KMS-11 (cell line): ENCODE measurements around the gene CCP110.

Experiments
- H2AFZ ChIP-seq: fragments of 200-600 bp; sonication (generic); 2 replicates; pipeline ENCODE4 v1.6.1; 2016; ENCODE audit warnings: antibody characterized with exemption, mixed run types, low read depth
- H3K27ac ChIP-seq: fragments of 200-600 bp; sonication (generic); 2 replicates; pipeline ENCODE4 v1.6.1; 2016; ENCODE audit warnings: mild to moderate bottlenecking, mixed run types
- H3K27me3 ChIP-seq: fragments of 200-600 bp; sonication (generic); 2 replicates; pipeline ENCODE4 v1.6.1; 2017; ENCODE audit warnings: mild to moderate bottlenecking, low read depth, mixed run types, moderate library complexity; ENCODE audit not compliant: insufficient read depth
- H3K36me3 ChIP-seq: fragments of 200-600 bp; sonication (generic); 2 replicates; pipeline ENCODE4 v1.6.1; 2017; ENCODE audit warnings: mild to moderate bottlenecking, mixed run types; ENCODE audit not compliant: insufficient read depth
- H3K4me1 ChIP-seq: fragments of 200-600 bp; sonication (generic); 2 replicates; pipeline ENCODE4 v1.6.1; 2016; ENCODE audit warnings: mild to moderate bottlenecking, low read depth, mixed run types; ENCODE audit not compliant: poor library complexity, severe bottlenecking
- H3K4me2 ChIP-seq: fragments of 200-600 bp; sonication (generic); 2 replicates; pipeline ENCODE4 v1.7.0; 2016; ENCODE audit warnings: mild to moderate bottlenecking, mixed run types
- H3K4me3 ChIP-seq: fragments of 200-600 bp; sonication (generic); IDR thresholded peaks from 2 replicates; pipeline ENCODE4 v1.6.1; 2017; ENCODE audit warnings: low read depth, low read length, mixed read lengths; ENCODE audit not compliant: insufficient read depth
- H3K79me2 ChIP-seq: fragments of 200-600 bp; sonication (generic); 2 replicates; pipeline ENCODE4 v1.6.1; 2016; ENCODE audit warnings: low read depth, mixed run types; ENCODE audit not compliant: insufficient read depth
- H3K9ac ChIP-seq: fragments of 200-600 bp; sonication (generic); 2 replicates; pipeline ENCODE4 v1.6.1; 2016; ENCODE audit warnings: mild to moderate bottlenecking, mixed run types
- H4K20me1 ChIP-seq: fragments of 200-600 bp; sonication (generic); 2 replicates; pipeline ENCODE4 v1.6.1; 2016; ENCODE audit warnings: mild to moderate bottlenecking, mixed run types; ENCODE audit not compliant: insufficient read depth
- CTCF ChIP-seq: fragments of 200-600 bp; sonication (generic); conservative IDR thresholded peaks from 2 replicates; pipeline ENCODE4 v1.6.1; 2017; ENCODE audit warnings: low read depth, mild to moderate bottlenecking, antibody characterized with exemption, low read length, moderate library complexity, mixed read lengths

CCP110 gene

GRCh38 chr16:19560078-19560477 is 36.3 kb downstream of the CCP110 start:
- H3K4me3 ChIP-seq = no peak overlapping the region
- no peak overlapping the region for H3K9ac ChIP-seq
- no peaks in the 10 kb centered on the region for H3K27me3 ChIP-seq
- no peak overlapping the region for H2AFZ ChIP-seq
- no peak for TF ChIP-seq CTCF
- H3K79me2 ChIP-seq = no peaks in the 10 kb centered on the region
- H4K20me1 ChIP-seq = no peaks in the 10 kb centered on the region
- H3K36me3 ChIP-seq = no peaks in the 10 kb centered on the region
- H3K4me2 ChIP-seq = no peak overlapping the region
- H3K4me1 ChIP-seq = peaks cover 4% of the 10 kb centered on the region
- H3K27ac ChIP-seq = no peak overlapping the region

- H3K27me3 ChIP-seq = no peaks in the 10 kb centered on the region
- no peaks in the 10 kb centered on the region for H3K4me1 ChIP-seq
- no peak for TF ChIP-seq CTCF
- no peak overlapping the region for H3K4me3 ChIP-seq
- no peaks in the 10 kb centered on the region for H4K20me1 ChIP-seq
- H3K9ac ChIP-seq = no peak overlapping the region
- H3K79me2 ChIP-seq = no peaks in the 10 kb centered on the region
- no peak overlapping the region for H3K4me2 ChIP-seq
- H3K36me3 ChIP-seq = no peaks in the 10 kb centered on the region
- H2AFZ ChIP-seq = no peak overlapping the region
- no peak overlapping the region for H3K27ac ChIP-seq
These were observed 39.6 kb downstream of the CCP110 start for GRCh38 chr16:19563377-19563776.

- no peaks in the 10 kb centered on the region for H3K79me2 ChIP-seq
- H3K4me1 ChIP-seq = no peaks in the 10 kb centered on the region
- H2AFZ ChIP-seq = no peak overlapping the region
- TF ChIP-seq CTCF = no peak
- H3K9ac ChIP-seq = no peak overlapping the region
- no peaks in the 10 kb centered on the region for H4K20me1 ChIP-seq
- no peak overlapping the region for H3K4me3 ChIP-seq
- H3K27me3 ChIP-seq = no peaks in the 10 kb centered on the region
- no peak overlapping the region for H3K27ac ChIP-seq
- H3K4me2 ChIP-seq = no peak overlapping the region
- H3K36me3 ChIP-seq = no peaks in the 10 kb centered on the region
These were observed 42.6 kb downstream of the CCP110 start for GRCh38 chr16:19566362-19566761.

- Histone ChIP-seq H3K27ac (no peak overlapping the region), H3K36me3 (no peaks in the 10 kb centered on the region), H3K79me2 (no peaks in the 10 kb centered on the region), H4K20me1 (no peaks in the 10 kb centered on the region), H3K4me1 (no peaks in the 10 kb centered on the region), H3K9ac (no peak overlapping the region), H3K4me2 (no peak overlapping the region), H3K4me3 (no peak overlapping the region), H3K27me3 (no peaks in the 10 kb centered on the region), H2AFZ (no peak overlapping the region)
- no peak for TF ChIP-seq CTCF
These were observed 43.8 kb downstream of the CCP110 start for GRCh38 chr16:19567560-19567959.

GRCh38 chr16:19573997-19574396 is 50.3 kb downstream of the CCP110 start:
- Histone ChIP-seq H3K4me1 (no peaks in the 10 kb centered on the region), H4K20me1 (no peaks in the 10 kb centered on the region), H3K9ac (no peak overlapping the region), H3K4me3 (no peak overlapping the region), H3K36me3 (no peaks in the 10 kb centered on the region), H3K27me3 (no peaks in the 10 kb centered on the region), H3K27ac (no peak overlapping the region), H3K79me2 (no peaks in the 10 kb centered on the region), H2AFZ (no peak overlapping the region), H3K4me2 (no peak overlapping the region)
- TF ChIP-seq CTCF = no peak
